Osteocyte (in vitro differentiated cells): Measurements from ENCODE around the gene CHRDL1. TPM values are rescaled to one million over a fixed set of nuclear protein-coding genes. Genes with fewer than 3 reads are reported as not detected.

Source experiments
- DNase-seq: peaks from one replicate; pipeline ENCODE4 v3.0.0; 2021; ENCODE audit warnings: mixed read lengths; ENCODE audit not compliant: unreplicated experiment; ENCODE audit errors: extremely low spot score
- H3K27ac Mint-ChIP-seq: one replicate; pipeline ENCODE4 v1.8.0; 2021; ENCODE audit warnings: mild to moderate bottlenecking, mixed read lengths; ENCODE audit not compliant: unreplicated experiment
- H3K27me3 Mint-ChIP-seq: one replicate; pipeline ENCODE4 v1.8.0; 2021; ENCODE audit warnings: mixed read lengths; ENCODE audit not compliant: unreplicated experiment
- H3K36me3 Mint-ChIP-seq: one replicate; pipeline ENCODE4 v1.8.0; 2021; ENCODE audit warnings: mixed read lengths; ENCODE audit not compliant: unreplicated experiment
- H3K4me1 Mint-ChIP-seq: one replicate; pipeline ENCODE4 v1.8.0; 2021; ENCODE audit warnings: mixed read lengths; ENCODE audit not compliant: unreplicated experiment
- H3K4me3 Mint-ChIP-seq: one replicate; pipeline ENCODE4 v1.8.0; 2021; ENCODE audit warnings: mild to moderate bottlenecking, moderate library complexity, mixed read lengths; ENCODE audit not compliant: unreplicated experiment
- H3K9me3 Mint-ChIP-seq: one replicate; pipeline ENCODE4 v1.8.0; 2021; ENCODE audit warnings: mixed read lengths; ENCODE audit not compliant: unreplicated experiment
- CTCF ChIP-seq: fragments of 200-600 bp; sonication (generic); IDR thresholded peaks from 2 replicates; pipeline ENCODE4 v1.5.0; 2021; ENCODE audit warnings: antibody characterized with exemption, mild to moderate bottlenecking, moderate library complexity
- total RNA-seq: library from RNA; stranded (reverse); gene quantifications from 2 replicates; pipeline ENCODE4 v1.2.1, GENCODE V29; 2021

CHRDL1 gene
- total RNA-seq, 1 donor from 2014 or later: 0.32 TPM

GRCh38 chrX:110734271-110734670 lies 61.3 kb downstream of the CHRDL1 start:
- Mint-ChIP-seq H3K9me3 (no peaks in the 10 kb centered on the region), H3K27ac (no peak overlapping the region), H3K27me3 (no peaks in the 10 kb centered on the region), H3K4me3 (no peak overlapping the region), H3K4me1 (peaks cover 36% of the 10 kb centered on the region), H3K36me3 (no peaks in the 10 kb centered on the region)
- no peak for TF ChIP-seq CTCF
- DNase-seq: no peak

GRCh38 chrX:110733166-110733565 lies 62.5 kb downstream of the CHRDL1 start:
- Mint-ChIP-seq H3K4me3 (no peak overlapping the region), H3K4me1 (peaks cover 36% of the 10 kb centered on the region), H3K27me3 (no peaks in the 10 kb centered on the region), H3K9me3 (no peaks in the 10 kb centered on the region), H3K27ac (no peak overlapping the region), H3K36me3 (no peaks in the 10 kb centered on the region)
- TF ChIP-seq CTCF: no peak
- DNase-seq: no peak

- H3K4me1 Mint-ChIP-seq: peaks cover 36% of the 10 kb centered on the region
- H3K27me3 Mint-ChIP-seq: no peaks in the 10 kb centered on the region
- no peak for TF ChIP-seq CTCF
Measured at GRCh38 chrX:110732266-110732665, 63.4 kb downstream of the CHRDL1 start.

GRCh38 chrX:110723844-110724243 lies 71.8 kb downstream of the CHRDL1 start:
- Mint-ChIP-seq H3K27ac (no peak overlapping the region), H3K27me3 (peaks cover 2% of the 10 kb centered on the region), H3K4me3 (no peak overlapping the region), H3K9me3 (no peaks in the 10 kb centered on the region), H3K4me1 (peaks cover 2% of the 10 kb centered on the region), H3K36me3 (no peaks in the 10 kb centered on the region)
- no peak for DNase-seq
- no peak for TF ChIP-seq CTCF

More at GRCh38 chrX:110732266-110732665, 63.4 kb downstream of the CHRDL1 start:
- no peak for DNase-seq
- Mint-ChIP-seq H3K4me3 (no peak overlapping the region), H3K9me3 (no peaks in the 10 kb centered on the region), H3K36me3 (no peaks in the 10 kb centered on the region), H3K27ac (no peak overlapping the region)

GRCh38 chrX:110722135-110722534 lies 73.5 kb downstream of the CHRDL1 start:
- H3K27ac Mint-ChIP-seq: no peak overlapping the region
- DNase-seq: no peak
- H3K9me3 Mint-ChIP-seq: no peaks in the 10 kb centered on the region
- H3K4me1 Mint-ChIP-seq: peaks cover 2% of the 10 kb centered on the region
- TF ChIP-seq CTCF: no peak
- H3K36me3 Mint-ChIP-seq: no peaks in the 10 kb centered on the region
- no peak overlapping the region for H3K4me3 Mint-ChIP-seq
- peaks cover 15% of the 10 kb centered on the region for H3K27me3 Mint-ChIP-seq
